Stimulated activated CD8-positive, alpha-beta memory T cell treated with anti-CD3 and anti-CD28 coated beads, Interleukin-15, amount 100 ng/mL, for 48 hours (primary cell): ENCODE measurements around the gene ERCC6.

Experiments
- DNase-seq, 2 donors: peaks; one replicate each; pipeline ENCODE4 v3.0.0-alpha.2; 2020; ENCODE audit warnings: low read depth in 2 of 2

Gene ERCC6

GRCh38 chr10:49549640-49550346 lies 10.9 kb upstream of the ERCC6 start:
- no peak for DNase-seq

DNA sequence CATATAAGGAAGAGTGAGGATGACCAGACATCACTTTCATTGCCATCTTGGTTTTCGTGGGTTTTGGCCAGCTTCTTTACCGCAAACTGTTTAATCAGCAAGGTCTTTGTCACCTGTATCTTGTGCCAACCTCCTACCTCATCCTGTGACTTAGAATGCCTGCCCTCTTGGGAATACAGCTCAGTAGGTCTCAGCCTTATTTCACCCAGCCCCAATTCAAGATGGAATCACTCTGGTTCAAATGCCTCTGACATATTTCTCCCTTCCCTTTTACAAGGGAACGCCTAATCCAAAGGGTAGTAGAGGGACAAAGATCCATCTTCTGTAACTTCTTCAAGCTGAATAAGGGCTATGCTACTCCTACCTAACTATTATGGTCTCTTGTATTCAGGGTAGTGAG lies 4.7 kb upstream of the ERCC6 start:
- DNase-seq = no peak

DNA sequence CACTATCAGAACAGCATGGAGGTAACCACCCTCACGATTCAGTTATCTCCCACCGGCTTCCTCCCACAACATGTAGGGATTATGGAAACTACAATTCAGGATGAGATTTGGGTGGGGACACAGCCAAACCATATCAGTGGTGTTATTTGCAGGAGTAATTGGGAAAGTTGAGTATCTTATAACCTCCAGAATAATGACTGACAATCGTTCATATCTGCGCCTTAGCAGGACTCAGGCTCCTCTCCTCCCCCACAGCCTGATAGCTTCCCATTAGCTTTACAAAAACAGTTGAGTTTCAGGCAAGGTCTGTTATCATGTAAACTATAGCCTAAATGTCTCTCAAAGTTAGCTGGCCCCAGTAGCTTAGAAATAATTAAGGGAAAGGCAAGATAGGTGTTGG lies 3.4 kb upstream of the ERCC6 start:
- no peak for DNase-seq

- no peak for DNase-seq
These were observed 2.8 kb upstream of the ERCC6 start for GRCh38 chr10:49541762-49542161.

GRCh38 chr10:49540056-49540797 lies 1.3 kb upstream of the ERCC6 start:
- no peak for DNase-seq

DNA sequence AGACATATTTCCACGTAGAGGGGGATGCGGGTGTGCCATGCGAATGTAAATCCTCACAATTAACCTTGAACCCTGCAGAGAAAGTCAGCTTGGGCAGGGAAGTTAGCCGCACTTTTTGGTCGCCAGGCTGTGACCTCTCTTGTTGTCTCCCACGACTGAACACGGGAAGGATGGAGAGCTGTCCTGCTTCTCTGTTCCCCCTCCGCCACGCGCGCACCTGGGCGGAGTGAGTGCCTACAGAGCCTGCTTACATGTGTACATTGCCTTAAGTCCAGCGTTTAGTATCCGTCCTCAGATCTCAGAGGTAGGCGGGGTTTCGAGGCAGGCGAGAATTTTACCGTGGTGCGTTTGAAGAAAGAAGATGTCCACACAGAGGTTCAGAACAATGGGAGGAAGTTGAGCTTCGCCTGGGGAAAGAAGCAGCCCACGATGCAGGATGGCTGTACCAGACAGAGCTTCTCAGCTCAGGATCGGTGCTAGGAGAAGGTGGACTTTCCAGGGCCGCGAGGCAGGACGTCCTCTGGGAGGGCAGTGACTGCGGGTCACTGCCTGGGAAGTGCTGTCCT lies 482 bp upstream of the ERCC6 start:
- DNase-seq = no peak

DNA sequence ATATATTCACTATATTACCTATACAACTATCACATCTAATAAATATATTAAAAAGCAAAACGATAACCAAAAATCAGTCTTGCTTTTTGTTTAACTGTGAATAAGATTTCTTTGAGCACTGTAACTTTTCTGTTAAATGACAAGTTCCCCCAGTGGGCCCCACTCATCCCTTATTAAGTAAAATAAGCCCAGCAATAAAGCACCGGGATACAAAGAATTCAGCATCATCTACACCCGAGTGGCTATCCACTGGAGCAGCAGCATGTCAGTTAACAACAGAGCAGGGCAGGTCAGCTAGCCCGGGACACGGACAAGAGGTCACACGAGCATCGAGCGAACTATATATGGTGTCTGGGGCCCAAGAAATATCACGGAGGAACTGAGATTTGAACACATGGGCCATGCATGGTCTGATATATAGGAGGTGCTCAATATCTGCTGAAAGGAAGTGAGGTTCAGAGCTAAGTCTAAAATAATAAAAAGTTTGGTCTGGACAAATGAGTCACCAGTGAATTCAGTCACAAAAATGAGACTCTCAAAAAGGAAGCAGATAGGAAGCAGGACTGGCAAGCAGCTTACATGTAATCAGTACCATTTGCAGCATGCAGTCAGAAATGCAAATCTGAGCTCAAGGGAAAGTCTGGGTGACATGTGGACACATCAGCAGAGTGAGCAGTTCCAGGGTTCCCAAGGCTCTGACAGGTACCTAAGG lies 4.1 kb downstream of the ERCC6 start:
- DNase-seq = no peak

DNA sequence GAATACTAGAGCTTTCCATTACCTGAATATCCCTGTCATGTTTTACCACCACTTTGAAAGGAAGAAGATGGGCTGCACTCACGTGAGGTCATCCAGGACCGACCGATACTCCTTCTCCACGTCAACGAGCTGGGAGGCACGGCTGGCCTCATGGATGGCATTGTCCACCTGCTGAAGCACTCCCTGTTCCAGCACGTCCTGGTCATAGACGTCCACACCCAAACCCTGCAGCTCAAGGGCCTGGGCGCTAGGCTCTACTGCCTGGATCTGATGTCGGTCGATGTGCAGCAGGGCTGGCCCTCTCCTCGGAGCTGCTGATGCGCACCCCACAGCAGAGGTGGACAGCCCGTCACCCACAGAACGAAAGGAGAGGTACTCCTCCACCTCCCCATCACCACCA lies 6.5 kb downstream of the ERCC6 start:
- DNase-seq = no peak

- no peak for DNase-seq
These were observed 9.9 kb downstream of the ERCC6 start for GRCh38 chr10:49528977-49529506.

GRCh38 chr10:49527850-49528249 lies 11.1 kb downstream of the ERCC6 start:
- DNase-seq = no peak

- DNase-seq = no peak
These were observed 11.9 kb downstream of the ERCC6 start for GRCh38 chr10:49527061-49527460.

DNA sequence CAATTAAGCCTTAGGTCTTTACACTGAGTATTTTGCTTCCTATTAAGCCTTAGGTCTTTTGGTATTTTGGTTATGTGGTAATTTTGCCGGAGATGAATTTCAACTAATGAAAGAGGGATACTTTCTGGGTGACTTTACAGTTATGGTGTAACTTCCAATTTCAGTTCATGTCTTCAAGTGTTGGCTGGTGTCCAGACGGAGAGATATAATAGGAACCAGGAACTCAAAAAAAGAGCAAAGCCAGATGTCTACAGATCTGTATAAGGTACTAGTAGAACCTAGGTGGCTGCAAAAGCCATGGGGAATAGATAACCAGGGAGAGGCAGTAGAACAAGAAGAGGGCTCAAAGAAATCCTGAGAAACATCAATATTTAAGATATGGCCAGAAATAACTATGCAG lies 12.3 kb downstream of the ERCC6 start:
- DNase-seq = no peak

- DNase-seq = no peak
These were observed 14.4 kb downstream of the ERCC6 start for GRCh38 chr10:49524496-49524895.

- no peak for DNase-seq
These were observed 15.6 kb downstream of the ERCC6 start for GRCh38 chr10:49523301-49523700.

- DNase-seq = no peak
These were observed 17.9 kb downstream of the ERCC6 start for GRCh38 chr10:49521062-49521461.

DNA sequence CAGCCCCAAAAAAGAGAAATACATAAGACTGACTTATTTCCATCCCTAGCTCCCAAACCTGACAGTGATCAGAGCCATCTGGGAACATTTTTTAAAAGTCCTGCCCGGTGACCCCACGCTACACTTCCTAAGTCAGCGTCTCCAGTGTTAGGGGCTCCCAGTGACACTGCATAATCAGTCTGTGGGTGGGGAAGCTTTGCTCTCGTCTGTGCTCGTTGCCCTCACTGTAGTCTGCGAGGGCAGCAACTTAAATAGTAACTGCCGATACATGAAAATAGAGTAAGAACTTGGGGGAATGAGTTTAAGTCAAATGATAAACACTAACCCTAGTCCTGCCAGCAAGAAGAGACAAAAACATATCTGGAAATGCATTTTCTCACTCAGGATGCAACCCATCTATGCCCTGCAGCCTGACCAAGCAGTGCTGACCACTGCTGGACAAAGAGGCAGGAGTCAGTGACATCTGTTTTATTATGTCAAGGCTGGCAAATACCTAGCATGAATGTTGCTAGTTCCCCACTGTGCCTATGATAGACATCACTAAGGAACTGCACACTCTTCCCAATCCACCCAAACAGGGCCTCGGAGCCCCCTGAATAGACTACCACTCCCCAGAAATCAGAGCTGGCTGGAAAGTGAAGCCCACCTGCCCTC lies 18.7 kb downstream of the ERCC6 start:
- DNase-seq = no peak

GRCh38 chr10:49519717-49520116 lies 19.2 kb downstream of the ERCC6 start:
- DNase-seq = no peak

DNA sequence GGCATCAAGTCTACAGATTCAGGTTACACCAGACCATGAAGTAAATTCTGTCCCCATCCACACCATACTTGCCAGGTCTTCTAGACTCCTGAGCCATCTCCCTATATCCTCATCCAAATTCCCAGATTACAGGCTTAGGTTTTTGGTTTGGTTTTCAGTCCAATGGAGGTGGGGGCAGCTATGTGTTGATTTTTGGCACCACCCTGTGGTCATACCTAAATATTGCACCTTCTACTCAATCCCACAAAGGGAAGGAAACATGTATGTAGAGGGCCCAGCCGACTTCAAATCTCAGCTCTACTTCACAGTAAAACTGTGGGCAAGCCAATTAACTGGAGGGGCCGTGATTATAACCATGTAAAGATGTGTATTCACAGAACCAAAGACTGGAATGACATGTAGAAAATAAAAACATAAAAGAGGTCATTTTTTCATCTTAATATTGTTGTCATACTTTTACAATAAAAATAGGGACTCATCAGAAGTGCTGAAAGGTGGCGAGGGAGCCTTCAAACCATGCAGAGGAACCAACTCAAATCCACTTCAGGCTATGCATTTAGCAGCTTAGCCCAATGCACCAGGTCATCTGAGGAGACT lies 19.8 kb downstream of the ERCC6 start:
- no peak for DNase-seq

DNA sequence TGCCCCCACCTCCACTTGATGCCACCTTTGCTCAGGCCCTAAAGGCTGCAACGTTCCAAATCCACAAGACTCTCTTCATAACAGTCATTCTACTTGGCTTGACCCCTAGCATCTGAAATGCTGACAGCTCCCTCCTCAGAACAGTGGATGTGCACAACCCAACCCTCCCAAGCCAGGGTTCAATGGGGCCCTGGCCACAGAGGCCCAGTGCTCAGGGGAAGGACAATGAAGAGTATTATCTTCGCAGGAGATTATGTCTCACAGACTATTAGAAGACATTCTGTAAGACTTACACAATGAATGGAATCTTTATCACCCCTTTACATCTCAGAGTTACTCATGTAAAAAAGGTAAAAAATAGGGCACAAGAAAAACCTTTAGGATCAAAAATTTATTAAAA lies 20.4 kb downstream of the ERCC6 start:
- no peak for DNase-seq

DNA sequence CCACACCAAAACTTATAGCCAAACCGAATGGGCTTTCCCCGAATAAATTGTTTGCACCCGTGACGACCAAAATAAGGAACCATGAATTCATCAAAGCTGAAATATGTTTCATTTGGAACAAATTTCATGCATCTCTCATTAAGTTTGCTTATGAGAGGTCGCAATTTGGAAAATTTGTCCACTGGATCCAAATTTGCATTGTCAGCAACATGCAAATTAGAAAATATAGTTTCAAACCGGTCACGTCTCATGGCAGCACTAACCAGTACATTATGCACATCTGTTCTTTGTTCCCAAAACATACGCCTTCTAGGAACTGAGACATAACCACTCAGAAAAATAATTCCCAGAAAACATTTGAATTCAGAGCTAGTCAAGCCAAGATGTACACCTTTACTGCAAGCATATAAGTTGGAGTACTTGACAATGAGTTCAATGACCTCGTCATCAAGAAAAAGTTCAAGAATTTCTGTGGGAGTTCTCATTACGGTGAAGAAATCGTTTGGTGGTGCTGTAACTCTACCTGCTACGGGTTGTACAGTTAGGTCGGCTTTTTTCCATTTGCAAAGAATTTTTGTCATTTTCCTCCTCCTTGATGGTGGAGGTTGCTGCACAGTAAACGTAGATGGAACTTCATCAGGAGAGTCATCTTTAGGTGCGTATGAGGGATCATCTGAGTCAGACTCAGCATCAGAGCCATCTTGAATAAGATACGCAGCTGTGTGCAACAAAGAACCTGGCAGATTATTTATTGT lies 22.5 kb downstream of the ERCC6 start:
- no peak for DNase-seq
